ENCODE results near the gene GCNT1. TPM values are rescaled to one million over a fixed set of nuclear protein-coding genes. Genes with fewer than 3 reads are reported as not detected.
"Not testable (repeated sequence)": the region's sequence is repeated elsewhere in the genome, so short reads cannot be mapped to it uniquely, and the experiment has no call there.

GCNT1 gene
- total and polyA plus RNA-seq, 2 donors (not counting 1 experiment from before 2014, with no cell fraction given): 27.7 to 41.5 TPM

DNA sequence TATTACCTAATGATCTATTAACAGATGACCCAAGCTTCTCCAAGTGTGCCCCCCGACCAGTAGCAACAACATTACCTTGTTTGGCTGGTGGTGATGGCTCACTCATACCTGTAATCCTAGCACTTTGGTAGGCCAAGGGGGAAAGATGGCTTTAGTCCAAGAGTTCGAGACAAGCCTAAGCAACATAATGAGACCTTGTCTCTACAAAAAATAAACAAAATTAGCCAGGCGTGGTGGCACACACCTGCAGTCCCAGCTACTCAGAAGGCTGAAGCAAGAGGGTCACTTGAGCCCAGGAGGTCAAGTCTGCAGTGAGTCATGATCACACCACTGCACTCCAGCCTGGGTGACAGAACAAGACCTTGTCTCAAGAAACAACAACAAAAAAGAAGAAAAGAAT, 62.9 kb downstream of the GCNT1 start:
- no peaks in the 10 kb centered on the region for H3K79me2 ChIP-seq (ENCODE audit: control insufficient read depth, insufficient read depth, low read length)
- no peaks in the 10 kb centered on the region for H3K27me3 ChIP-seq (ENCODE audit: control insufficient read depth, insufficient read depth, low read length)
- H3K4me1 ChIP-seq (ENCODE audit: control insufficient read depth, extremely low read depth, insufficient read depth, low read length): no peaks in the 10 kb centered on the region
- H2AFZ ChIP-seq (ENCODE audit: low read length): no peak overlapping the region
- no peak overlapping the region for H3K4me2 ChIP-seq (ENCODE audit: extremely low read depth, insufficient read depth, low read length)
- H3K27ac ChIP-seq (ENCODE audit: insufficient read depth, low read length): no peak overlapping the region
- TF ChIP-seq, protein P1, sequence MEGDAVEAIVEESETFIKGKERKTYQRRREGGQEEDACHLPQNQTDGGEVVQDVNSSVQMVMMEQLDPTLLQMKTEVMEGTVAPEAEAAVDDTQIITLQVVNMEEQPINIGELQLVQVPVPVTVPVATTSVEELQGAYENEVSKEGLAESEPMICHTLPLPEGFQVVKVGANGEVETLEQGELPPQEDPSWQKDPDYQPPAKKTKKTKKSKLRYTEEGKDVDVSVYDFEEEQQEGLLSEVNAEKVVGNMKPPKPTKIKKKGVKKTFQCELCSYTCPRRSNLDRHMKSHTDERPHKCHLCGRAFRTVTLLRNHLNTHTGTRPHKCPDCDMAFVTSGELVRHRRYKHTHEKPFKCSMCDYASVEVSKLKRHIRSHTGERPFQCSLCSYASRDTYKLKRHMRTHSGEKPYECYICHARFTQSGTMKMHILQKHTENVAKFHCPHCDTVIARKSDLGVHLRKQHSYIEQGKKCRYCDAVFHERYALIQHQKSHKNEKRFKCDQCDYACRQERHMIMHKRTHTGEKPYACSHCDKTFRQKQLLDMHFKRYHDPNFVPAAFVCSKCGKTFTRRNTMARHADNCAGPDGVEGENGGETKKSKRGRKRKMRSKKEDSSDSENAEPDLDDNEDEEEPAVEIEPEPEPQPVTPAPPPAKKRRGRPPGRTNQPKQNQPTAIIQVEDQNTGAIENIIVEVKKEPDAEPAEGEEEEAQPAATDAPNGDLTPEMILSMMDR (conservative IDR thresholded peaks at IDR 0.05 in 1 of 2, IDR thresholded peaks at IDR 0.05 in 1 of 2; ENCODE audit: low read depth in 1 of 2, low read length in 2 of 2): no peak
- no peak for TF ChIP-seq EZH2 (IDR thresholded peaks at IDR 0.05; ENCODE audit: low read length, missing control alignments)
- DNase-seq (ENCODE audit: low read depth in 2 of 2): no peak
- H3K4me3 ChIP-seq (replicated peaks in 1 of 4; ENCODE audit: control extremely low read depth in 1 of 4, insufficient read depth in 1 of 4, low read depth in 3 of 4, low read length in 4 of 4): no peak overlapping the region
- H3K9ac ChIP-seq (ENCODE audit: insufficient read depth, low read length): no peak overlapping the region
- no peaks in the 10 kb centered on the region for H4K20me1 ChIP-seq (ENCODE audit: control insufficient read depth, extremely low read depth, insufficient read depth, low read length)
- no peaks in the 10 kb centered on the region for H3K36me3 ChIP-seq (ENCODE audit: control insufficient read depth, insufficient read depth, low read length)
- H3K9me3 ChIP-seq (ENCODE audit: control insufficient read depth, insufficient read depth, low read depth, low read length): no peaks in the 10 kb centered on the region

DNA sequence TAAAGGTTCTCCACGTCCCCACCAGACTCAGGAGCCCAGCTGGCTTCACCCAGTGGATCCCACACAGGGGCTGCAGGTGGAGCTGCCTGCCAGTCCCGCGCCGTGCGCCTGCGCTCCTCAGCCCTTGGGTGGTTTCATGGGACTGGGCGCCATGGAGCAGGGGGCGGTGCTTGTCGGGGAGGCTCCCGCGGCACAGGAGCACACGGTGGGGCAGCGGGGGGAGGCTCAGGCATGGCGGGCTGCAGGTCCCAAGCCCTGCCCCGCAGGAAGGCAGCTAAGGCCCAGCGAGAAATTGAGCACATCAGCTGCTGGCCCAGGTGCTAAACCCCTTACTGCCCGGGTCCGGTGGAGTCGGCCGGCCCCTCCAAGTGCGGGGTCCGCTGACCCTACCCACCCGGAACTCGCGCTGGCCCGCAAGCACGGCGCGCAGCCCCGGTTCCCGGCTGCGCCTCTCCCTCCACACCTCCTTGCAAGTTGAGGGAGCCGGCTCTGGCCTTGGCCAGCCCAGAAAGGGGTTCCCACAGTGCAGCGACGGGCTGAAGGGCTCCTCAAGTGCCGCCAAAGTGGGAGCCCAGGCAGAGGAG, 64.7 kb downstream of the GCNT1 start:
- DNase-seq (ENCODE audit: low read depth in 2 of 2); H3K4me3 ChIP-seq (replicated peaks in 1 of 4; ENCODE audit: control extremely low read depth in 1 of 4, insufficient read depth in 1 of 4, low read depth in 3 of 4, low read length in 4 of 4); H2AFZ ChIP-seq (ENCODE audit: low read length); H3K4me1 ChIP-seq (ENCODE audit: control insufficient read depth, extremely low read depth, insufficient read depth, low read length); H3K79me2 ChIP-seq (ENCODE audit: control insufficient read depth, insufficient read depth, low read length); H4K20me1 ChIP-seq (ENCODE audit: control insufficient read depth, extremely low read depth, insufficient read depth, low read length); H3K36me3 ChIP-seq (ENCODE audit: control insufficient read depth, insufficient read depth, low read length); H3K9ac ChIP-seq (ENCODE audit: insufficient read depth, low read length); H3K4me2 ChIP-seq (ENCODE audit: extremely low read depth, insufficient read depth, low read length); H3K27ac ChIP-seq (ENCODE audit: insufficient read depth, low read length); H3K9me3 ChIP-seq (ENCODE audit: control insufficient read depth, insufficient read depth, low read depth, low read length); H3K27me3 ChIP-seq (ENCODE audit: control insufficient read depth, insufficient read depth, low read length): not testable (repeated sequence)

GRCh38 chr9:76525196-76525595, 66.2 kb downstream of the GCNT1 start:
- Histone ChIP-seq H3K79me2 (ENCODE audit: control insufficient read depth, insufficient read depth, low read length) (no peaks in the 10 kb centered on the region), H3K27me3 (ENCODE audit: control insufficient read depth, insufficient read depth, low read length) (no peaks in the 10 kb centered on the region), H3K36me3 (ENCODE audit: control insufficient read depth, insufficient read depth, low read length) (no peaks in the 10 kb centered on the region), H3K9ac (ENCODE audit: insufficient read depth, low read length) (no peak overlapping the region), H4K20me1 (ENCODE audit: control insufficient read depth, extremely low read depth, insufficient read depth, low read length) (no peaks in the 10 kb centered on the region), H3K4me3 (replicated peaks in 1 of 4; ENCODE audit: control extremely low read depth in 1 of 4, insufficient read depth in 1 of 4, low read depth in 3 of 4, low read length in 4 of 4) (no peak overlapping the region), H3K9me3 (ENCODE audit: control insufficient read depth, insufficient read depth, low read depth, low read length) (no peaks in the 10 kb centered on the region), H3K4me2 (ENCODE audit: extremely low read depth, insufficient read depth, low read length) (no peak overlapping the region), H3K27ac (ENCODE audit: insufficient read depth, low read length) (no peak overlapping the region), H3K4me1 (ENCODE audit: control insufficient read depth, extremely low read depth, insufficient read depth, low read length) (no peaks in the 10 kb centered on the region), H2AFZ (ENCODE audit: low read length) (no peak overlapping the region)
- no peak for DNase-seq (ENCODE audit: low read depth in 2 of 2)
- TF ChIP-seq, protein P1 (conservative IDR thresholded peaks at IDR 0.05 in 1 of 2, IDR thresholded peaks at IDR 0.05 in 1 of 2; ENCODE audit: low read depth in 1 of 2, low read length in 2 of 2): no peak
- no peak for TF ChIP-seq EZH2 (IDR thresholded peaks at IDR 0.05; ENCODE audit: low read length, missing control alignments)

Measured in fibroblast of lung (primary cell).